LNCaP clone FGC (cell line): ENCODE data around the gene TTC39B.

Source experiments
- DNase-seq: peaks from one replicate; pipeline ENCODE4 v3.0.0-alpha.2; 2011; ENCODE audit warnings: low read depth
- H3K4me3 ChIP-seq: 2 replicates; pipeline ENCODE4 v1.5.1; 2011; ENCODE audit warnings: mild to moderate bottlenecking, low read depth, low read length, control low read depth
- CTCF ChIP-seq: IDR thresholded peaks from 2 replicates; pipeline ENCODE4 v1.5.1; 2012; ENCODE audit warnings: mild to moderate bottlenecking; ENCODE audit not compliant: control insufficient read depth, insufficient read depth; ENCODE audit errors: extremely low read depth

Gene TTC39B

GRCh38 chr9:15268782-15269181, 38.2 kb downstream of the TTC39B start:
- DNase-seq: no peak
- TF ChIP-seq CTCF: no peak
- no peak overlapping the region for H3K4me3 ChIP-seq

GRCh38 chr9:15268317-15268716, 38.7 kb downstream of the TTC39B start:
- no peak for DNase-seq
- H3K4me3 ChIP-seq: no peak overlapping the region
- no peak for TF ChIP-seq CTCF

DNA sequence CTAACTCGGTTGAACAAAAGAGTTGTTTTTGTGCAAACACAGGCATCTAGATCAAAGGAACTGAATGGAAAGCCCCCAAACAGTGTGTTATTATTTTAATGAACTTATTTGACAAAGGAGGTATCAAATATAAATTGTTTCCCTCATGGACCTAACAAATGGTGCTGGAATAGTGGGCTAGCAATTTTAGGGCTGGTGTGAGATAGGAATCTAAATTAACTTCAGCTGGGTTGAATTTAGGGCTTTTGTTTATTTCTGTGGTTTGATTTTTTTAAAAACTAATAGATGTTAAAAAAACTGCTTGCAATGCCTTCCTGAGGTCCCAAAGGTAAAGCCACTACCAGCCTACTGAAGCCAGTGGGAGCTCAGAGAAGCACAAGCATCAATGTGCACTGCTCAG, 42.1 kb downstream of the TTC39B start:
- DNase-seq: no peak
- no peak overlapping the region for H3K4me3 ChIP-seq
- no peak for TF ChIP-seq CTCF

- no peak for TF ChIP-seq CTCF
- no peak overlapping the region for H3K4me3 ChIP-seq
- no peak for DNase-seq
Measured at GRCh38 chr9:15262581-15262980, 44.4 kb downstream of the TTC39B start.

DNA sequence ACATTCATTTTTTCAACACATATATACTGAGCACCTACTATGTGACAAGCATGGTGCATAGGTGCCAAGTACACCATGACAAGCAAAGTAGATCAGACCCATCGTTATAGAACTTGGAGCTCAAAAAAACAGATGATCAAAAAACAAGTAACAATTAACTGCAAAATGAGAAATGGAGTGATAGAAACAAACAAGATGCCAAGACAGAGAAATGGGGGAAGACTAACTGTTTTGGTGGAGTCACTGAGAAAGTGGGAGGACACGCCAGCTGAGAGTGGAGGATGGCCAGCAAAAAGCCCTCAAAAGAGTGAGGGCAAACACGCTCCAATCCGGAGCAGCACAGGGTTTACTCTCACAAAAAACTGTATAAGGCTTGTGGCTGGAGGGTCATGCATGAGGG, 50.6 kb downstream of the TTC39B start:
- no peak for DNase-seq
- no peak overlapping the region for H3K4me3 ChIP-seq
- TF ChIP-seq CTCF: no peak

DNA sequence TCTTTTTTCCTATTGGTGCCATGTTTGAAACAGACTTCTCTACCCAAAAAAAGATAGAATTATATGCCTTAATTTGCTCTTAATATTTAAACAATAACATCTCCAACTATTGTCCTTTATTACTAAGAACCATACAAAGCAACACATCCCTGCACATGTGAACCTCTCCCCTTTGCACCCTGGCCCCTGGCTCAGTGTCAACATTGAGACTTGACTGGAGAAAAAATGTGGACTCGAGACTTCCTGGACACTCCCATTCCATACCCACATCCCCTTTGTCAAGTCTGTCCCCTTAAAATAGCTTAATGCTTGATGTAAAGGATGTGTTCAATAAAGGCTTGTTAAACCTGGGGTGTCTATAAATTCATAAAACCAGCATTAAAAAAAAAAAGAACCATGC, 53.2 kb downstream of the TTC39B start:
- TF ChIP-seq CTCF: no peak
- DNase-seq: no peak
- no peak overlapping the region for H3K4me3 ChIP-seq

DNA sequence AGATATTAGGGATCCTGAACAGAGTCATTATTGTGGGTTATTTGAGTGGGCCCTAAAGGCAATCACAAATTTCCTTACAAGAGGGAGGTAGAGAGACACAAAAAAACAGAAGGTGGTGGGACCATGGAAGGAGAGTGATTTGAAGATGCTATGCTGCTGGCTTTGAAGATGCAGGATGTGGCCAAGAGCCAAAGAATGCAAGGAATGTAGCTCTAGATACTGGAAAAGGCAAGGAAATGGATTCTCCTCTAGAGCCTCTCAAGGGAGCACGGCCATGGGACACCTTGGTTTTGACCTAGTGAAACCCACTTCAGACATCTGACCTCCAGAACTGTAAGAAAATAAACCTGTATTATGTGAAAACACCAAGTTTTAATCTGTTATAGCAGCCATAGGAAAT, 53.8 kb downstream of the TTC39B start:
- H3K4me3 ChIP-seq: no peak overlapping the region
- no peak for TF ChIP-seq CTCF
- DNase-seq: no peak
